MM.1S (cell line): ENCODE measurements around the gene PYGO2.

ENCODE experiments used
- DNase-seq: peaks from one replicate; pipeline ENCODE4 v3.0.0-alpha.2; 2015
- H2AFZ ChIP-seq: fragments of 300-600 bp; sonication (generic); 2 replicates; pipeline ENCODE4 v1.6.0; 2016; ENCODE audit warnings: antibody characterized with exemption, low read length
- H3F3A ChIP-seq: fragments of 300-600 bp; sonication (generic); 2 replicates; pipeline ENCODE4 v1.6.1; 2016; ENCODE audit warnings: mild to moderate bottlenecking, antibody characterized with exemption, low read length, moderate library complexity, mixed read lengths; ENCODE audit not compliant: insufficient read depth
- H3K27ac ChIP-seq: fragments of 300-600 bp; sonication (generic); 2 replicates; pipeline ENCODE4 v1.5.1; 2016; ENCODE audit warnings: mild to moderate bottlenecking, low read length
- H3K27me3 ChIP-seq: fragments of 300-600 bp; sonication (generic); replicated peaks from 2 replicates; pipeline ENCODE4 v1.6.0; 2016; ENCODE audit warnings: low read length; ENCODE audit not compliant: insufficient read depth
- H3K36me3 ChIP-seq: fragments of 300-600 bp; sonication (generic); replicated peaks from 2 replicates; pipeline ENCODE4 v1.6.1; 2016; ENCODE audit warnings: mild to moderate bottlenecking, low read length, mixed read lengths; ENCODE audit not compliant: insufficient read depth
- H3K4me1 ChIP-seq: fragments of 300-600 bp; sonication (generic); 2 replicates; pipeline ENCODE4 v1.6.1; 2016; ENCODE audit warnings: low read length, mixed read lengths
- H3K4me2 ChIP-seq: fragments of 300-600 bp; sonication (generic); 2 replicates; pipeline ENCODE4 v1.6.0; 2016; ENCODE audit warnings: low read depth, low read length
- H3K4me3 ChIP-seq: fragments of 300-600 bp; sonication (generic); 2 replicates; pipeline ENCODE4 v1.5.1; 2016; ENCODE audit warnings: low read length, mixed read lengths
- H3K79me2 ChIP-seq: fragments of 300-600 bp; sonication (generic); 2 replicates; pipeline ENCODE4 v1.6.1; 2016; ENCODE audit warnings: mixed run types, low read length, mixed read lengths
- H3K9ac ChIP-seq: fragments of 300-600 bp; sonication (generic); 2 replicates; pipeline ENCODE4 v1.6.1; 2016; ENCODE audit warnings: low read length, mixed read lengths
- H3K9me2 ChIP-seq: fragments of 300-600 bp; sonication (generic); replicated peaks from 2 replicates; pipeline ENCODE4 v1.6.1; 2016; ENCODE audit warnings: mild to moderate bottlenecking, low read length, mixed read lengths; ENCODE audit not compliant: insufficient read depth
- H3K9me3 ChIP-seq: fragments of 300-600 bp; sonication (generic); replicated peaks from 2 replicates; pipeline ENCODE4 v1.6.1; 2016; ENCODE audit warnings: mild to moderate bottlenecking, low read length, mixed read lengths; ENCODE audit not compliant: insufficient read depth
- H4K20me1 ChIP-seq: fragments of 300-600 bp; sonication (generic); 2 replicates; pipeline ENCODE4 v1.6.1; 2016; ENCODE audit warnings: mild to moderate bottlenecking, low read length, moderate library complexity, mixed read lengths; ENCODE audit not compliant: insufficient read depth
- EZH2 ChIP-seq: fragments of 300-600 bp; sonication (generic); optimal IDR thresholded peaks from 2 replicates; pipeline ENCODE3; 2017; ENCODE audit warnings: low read depth, mild to moderate bottlenecking, antibody characterized with exemption, low read length, mixed read lengths
- EZH2phosphoT487 ChIP-seq: fragments of 300-600 bp; sonication (generic); IDR thresholded peaks from 2 replicates; pipeline ENCODE4 v1.6.1; 2018; ENCODE audit warnings: antibody characterized with exemption, low read length
- TF ChIP-seq, protein P1 (sequence below): fragments of 300-600 bp; sonication (generic); IDR thresholded peaks from 2 replicates; pipeline ENCODE4 v1.5.1; 2016; ENCODE audit warnings: antibody characterized with exemption, low read length, mixed read lengths

PYGO2 gene

DNA sequence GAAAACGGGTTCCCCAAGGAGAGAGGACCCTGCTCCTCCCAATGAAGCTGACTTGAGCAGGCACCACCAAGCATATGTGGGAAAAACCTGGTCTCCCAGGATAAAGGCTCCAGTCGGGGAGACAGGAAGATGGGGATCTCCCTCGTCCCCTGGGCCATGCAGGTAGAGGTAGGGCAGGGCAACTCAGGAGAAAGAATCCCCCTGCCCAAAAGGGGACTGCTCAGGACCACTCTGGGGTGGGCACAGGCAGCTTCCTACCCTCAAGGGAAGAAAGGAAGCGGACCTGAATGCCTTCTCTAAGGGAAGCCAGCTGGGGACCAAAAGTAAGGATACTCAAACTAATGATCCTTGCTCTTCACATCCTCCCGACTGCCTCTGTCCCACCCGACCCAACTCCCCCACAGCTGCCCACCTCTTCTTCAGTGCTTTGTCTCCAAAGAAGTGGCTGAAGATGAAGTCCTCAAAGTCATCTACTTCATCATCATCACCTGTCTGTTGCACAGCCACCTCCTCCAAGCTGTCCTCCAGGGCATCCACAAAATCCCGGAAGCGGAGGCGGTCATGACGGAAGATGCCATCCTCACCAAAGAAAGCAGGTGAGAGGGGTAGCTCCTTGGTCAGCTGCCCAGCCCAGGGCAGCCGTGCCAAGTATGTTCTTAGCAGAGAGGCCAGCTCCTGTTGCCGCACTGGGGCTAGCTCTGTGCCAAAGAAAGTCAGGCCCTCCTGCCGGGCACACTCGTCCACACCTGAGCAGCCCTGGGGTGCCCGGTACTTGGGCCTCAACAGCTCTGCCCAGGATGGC is 16.2 kb downstream of the PYGO2 start:
- no peak for DNase-seq
- Histone ChIP-seq H3K27ac (peak overlapping the region; percentile 91), H3K4me2 (peak overlapping the region; percentile 87), H3K9me3 (no peaks in the 10 kb centered on the region), H3F3A (peaks cover 80% of the 10 kb centered on the region), H2AFZ (no peak overlapping the region), H3K4me3 (peak overlapping the region; percentile 3; the same call in 1 of the 2 replicates), H4K20me1 (no peaks in the 10 kb centered on the region), H3K4me1 (peaks cover 79% of the 10 kb centered on the region), H3K9me2 (no peaks in the 10 kb centered on the region), H3K27me3 (no peaks in the 10 kb centered on the region), H3K9ac (peak overlapping the region; percentile 89), H3K36me3 (no peaks in the 10 kb centered on the region), H3K79me2 (peaks cover 66% of the 10 kb centered on the region)
- no peak for TF ChIP-seq EZH2
- TF ChIP-seq, protein P1, sequence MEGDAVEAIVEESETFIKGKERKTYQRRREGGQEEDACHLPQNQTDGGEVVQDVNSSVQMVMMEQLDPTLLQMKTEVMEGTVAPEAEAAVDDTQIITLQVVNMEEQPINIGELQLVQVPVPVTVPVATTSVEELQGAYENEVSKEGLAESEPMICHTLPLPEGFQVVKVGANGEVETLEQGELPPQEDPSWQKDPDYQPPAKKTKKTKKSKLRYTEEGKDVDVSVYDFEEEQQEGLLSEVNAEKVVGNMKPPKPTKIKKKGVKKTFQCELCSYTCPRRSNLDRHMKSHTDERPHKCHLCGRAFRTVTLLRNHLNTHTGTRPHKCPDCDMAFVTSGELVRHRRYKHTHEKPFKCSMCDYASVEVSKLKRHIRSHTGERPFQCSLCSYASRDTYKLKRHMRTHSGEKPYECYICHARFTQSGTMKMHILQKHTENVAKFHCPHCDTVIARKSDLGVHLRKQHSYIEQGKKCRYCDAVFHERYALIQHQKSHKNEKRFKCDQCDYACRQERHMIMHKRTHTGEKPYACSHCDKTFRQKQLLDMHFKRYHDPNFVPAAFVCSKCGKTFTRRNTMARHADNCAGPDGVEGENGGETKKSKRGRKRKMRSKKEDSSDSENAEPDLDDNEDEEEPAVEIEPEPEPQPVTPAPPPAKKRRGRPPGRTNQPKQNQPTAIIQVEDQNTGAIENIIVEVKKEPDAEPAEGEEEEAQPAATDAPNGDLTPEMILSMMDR = no peak
- TF ChIP-seq EZH2phosphoT487 = no peak

DNA sequence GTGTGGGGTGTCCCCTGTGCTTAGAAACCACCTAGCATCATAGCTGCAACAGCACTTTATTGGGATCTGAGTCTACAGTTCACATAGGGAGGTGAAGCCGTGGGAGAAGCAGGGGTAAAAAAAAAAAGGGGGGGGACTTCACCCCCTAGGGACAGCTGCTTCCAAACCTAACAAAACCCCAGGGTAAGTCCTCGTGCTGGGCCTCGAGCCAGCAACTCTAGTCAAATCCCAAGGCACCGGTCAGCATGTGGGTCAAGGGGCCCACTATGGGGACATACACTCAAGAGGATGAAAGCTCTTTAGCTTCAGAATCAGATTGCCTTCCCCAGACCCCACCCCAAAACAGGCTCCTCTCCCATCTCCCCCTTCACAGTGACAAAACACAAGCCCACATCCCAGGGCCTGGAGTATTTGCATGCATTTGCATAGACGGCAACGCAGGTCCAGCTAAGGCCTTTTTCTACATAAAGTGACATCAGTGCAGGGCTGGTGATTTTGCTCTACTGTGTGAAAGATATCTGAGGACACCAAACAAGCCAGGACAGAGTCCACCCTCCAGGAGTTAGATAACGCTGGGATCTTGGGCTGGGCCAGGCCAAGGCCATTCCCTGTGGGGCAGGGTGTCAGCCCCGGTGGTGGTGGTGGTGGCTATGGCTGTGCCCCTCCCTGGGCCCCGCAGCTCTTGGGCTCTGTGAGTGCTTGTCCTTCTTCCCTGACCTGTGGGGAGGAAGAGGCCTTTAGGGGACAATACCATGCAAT is 17.0 kb downstream of the PYGO2 start:
- Histone ChIP-seq H3K9me3 (no peaks in the 10 kb centered on the region), H3K4me1 (peaks cover 82% of the 10 kb centered on the region), H3K79me2 (peaks cover 65% of the 10 kb centered on the region), H4K20me1 (no peaks in the 10 kb centered on the region), H3K27ac (peak overlapping the region; percentile 91), H3K9ac (peak overlapping the region; percentile 89), H3K36me3 (no peaks in the 10 kb centered on the region), H3K4me3 (peak overlapping the region; percentile 9), H3F3A (peaks cover 78% of the 10 kb centered on the region), H3K9me2 (no peaks in the 10 kb centered on the region), H3K4me2 (peak overlapping the region; percentile 87), H2AFZ (no peak overlapping the region), H3K27me3 (no peaks in the 10 kb centered on the region)
- TF ChIP-seq, protein P1 = no peak
- TF ChIP-seq EZH2phosphoT487 (no peak), EZH2 (no peak)
- peak; percentile 74 for DNase-seq

DNA sequence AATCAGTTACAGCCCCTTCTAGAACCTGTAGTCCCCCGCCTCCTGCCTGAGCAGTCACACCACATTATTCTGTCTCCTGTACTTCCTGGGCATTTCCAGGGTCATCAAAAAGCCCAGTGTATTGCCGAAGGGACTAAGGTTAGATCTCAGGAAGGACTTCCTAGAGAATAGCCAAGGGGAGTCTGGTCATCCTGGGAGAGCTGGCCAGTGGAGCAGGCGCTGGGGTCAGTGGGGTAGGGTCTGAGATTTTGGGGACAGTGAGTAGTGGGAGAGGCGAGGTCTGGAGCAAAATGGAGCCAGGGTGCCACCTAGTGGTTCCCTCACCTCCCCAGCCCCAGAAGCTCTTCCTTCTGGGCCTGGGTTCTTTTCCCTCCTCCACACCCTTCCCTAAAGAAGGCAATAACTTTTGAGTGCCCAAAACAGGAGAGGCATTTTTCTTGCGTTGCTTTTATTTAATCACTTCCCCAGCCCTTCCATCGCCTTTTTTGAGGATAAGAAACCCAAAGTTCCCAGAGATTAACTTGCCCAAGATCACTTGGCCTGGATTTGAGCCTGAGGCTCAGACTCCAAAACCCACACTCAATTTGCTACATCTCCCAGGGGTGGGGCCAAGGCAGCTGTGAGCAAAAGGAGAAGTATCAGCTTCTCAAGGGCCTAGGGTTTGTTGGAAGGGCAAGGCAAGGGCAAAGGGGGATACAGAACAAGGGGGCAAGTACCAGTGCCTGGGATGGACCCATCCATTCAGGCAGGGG is 17.8 kb downstream of the PYGO2 start:
- Histone ChIP-seq H3K9me2 (no peaks in the 10 kb centered on the region), H3K4me2 (peak overlapping the region; percentile 87), H2AFZ (no peak overlapping the region), H3F3A (peaks cover 82% of the 10 kb centered on the region), H3K9ac (peak overlapping the region; percentile 89), H3K36me3 (no peaks in the 10 kb centered on the region), H3K4me3 (peak overlapping the region; percentile 54), H3K27me3 (no peaks in the 10 kb centered on the region), H3K4me1 (peaks cover 86% of the 10 kb centered on the region), H3K27ac (peak overlapping the region; percentile 91), H3K79me2 (peaks cover 61% of the 10 kb centered on the region), H4K20me1 (no peaks in the 10 kb centered on the region), H3K9me3 (no peaks in the 10 kb centered on the region)
- TF ChIP-seq, protein P1 = peak; percentile 96
- no peak for TF ChIP-seq EZH2phosphoT487
- DNase-seq = peak; percentile 75
